OCI-LY3 (cell line): Measurements from ENCODE around the gene SIRPB1.

Experiments used
- H2AFZ ChIP-seq: fragments of 200-600, 300-600 bp; shearing (Covaris generic); 2 replicates; pipeline ENCODE4 v1.6.0; 2014; ENCODE audit warnings: antibody characterized with exemption, low read depth, low read length
- H3K27ac ChIP-seq: fragments of 200-600, 300-600 bp; sonication (generic); 2 replicates; pipeline ENCODE4 v1.5.1; 2014; ENCODE audit warnings: mild to moderate bottlenecking, low read length, moderate library complexity, mixed read lengths
- H3K27me3 ChIP-seq: fragments of 200-600, 300-600 bp; sonication (generic); 2 replicates; pipeline ENCODE4 v1.6.1; 2014; ENCODE audit warnings: low read depth, low read length, mixed read lengths
- H3K36me3 ChIP-seq: fragments of 200-600, 300-600 bp; sonication (generic); replicated peaks from 2 replicates; pipeline ENCODE3; 2014; ENCODE audit warnings: low read depth, low read length, mixed read lengths
- H3K4me1 ChIP-seq: fragments of 300-600, 200-600 bp; sonication (generic); 2 replicates; pipeline ENCODE4 v1.6.1; 2014; ENCODE audit warnings: low read length, mixed read lengths
- H3K4me2 ChIP-seq: fragments of 200-600, 300-600 bp; sonication (generic); 2 replicates; pipeline ENCODE4 v1.6.1; 2014; ENCODE audit warnings: low read length, mixed read lengths
- H3K4me3 ChIP-seq: fragments of 300-600, 200-600 bp; sonication (generic); 2 replicates; pipeline ENCODE4 v1.5.1; 2014; ENCODE audit warnings: antibody characterized with exemption, mild to moderate bottlenecking, low read length, moderate library complexity
- H3K79me2 ChIP-seq: fragments of 300-600, 200-600 bp; shearing (Covaris generic); 2 replicates; pipeline ENCODE4 v1.6.1; 2014; ENCODE audit warnings: mild to moderate bottlenecking, low read length, mixed read lengths
- H3K9ac ChIP-seq: fragments of 300-600, 200-600 bp; shearing (Covaris generic); 2 replicates; pipeline ENCODE4 v1.6.0; 2014; ENCODE audit warnings: mild to moderate bottlenecking, low read length, moderate library complexity
- H3K9me3 ChIP-seq: fragments of 200-600, 300-600 bp; shearing (Covaris generic); 2 replicates; pipeline ENCODE4 v1.6.1; 2014; ENCODE audit warnings: low read length, mixed read lengths; ENCODE audit not compliant: insufficient read depth
- H4K20me1 ChIP-seq: fragments of 200-600, 300-600 bp; sonication (generic); 2 replicates; pipeline ENCODE4 v1.6.1; 2016; ENCODE audit warnings: low read length, mixed read lengths; ENCODE audit not compliant: insufficient read depth
- CTCF ChIP-seq: fragments of 200-600, 300-600 bp; sonication (generic); IDR thresholded peaks from 2 replicates; pipeline ENCODE4 v1.5.1; 2014; ENCODE audit warnings: antibody characterized with exemption, low read length, low read depth
- EZH2phosphoT487 ChIP-seq: fragments of 200-600 bp; shearing (Covaris generic); IDR thresholded peaks from 2 replicates; pipeline ENCODE4 v1.6.1; 2018; ENCODE audit warnings: antibody characterized with exemption, mixed run types, low read depth

SIRPB1 gene

GRCh38 chr20:1660246-1660645 is 40.4 kb upstream of the SIRPB1 start:
- Histone ChIP-seq H3K27ac (no peak overlapping the region), H3K4me1 (no peaks in the 10 kb centered on the region), H3K4me2 (no peak overlapping the region), H3K79me2 (no peaks in the 10 kb centered on the region), H3K9ac (no peak overlapping the region), H3K36me3 (no peaks in the 10 kb centered on the region), H2AFZ (no peak overlapping the region), H3K9me3 (no peaks in the 10 kb centered on the region), H3K27me3 (peaks cover 40% of the 10 kb centered on the region), H4K20me1 (no peaks in the 10 kb centered on the region), H3K4me3 (no peak overlapping the region)
- TF ChIP-seq EZH2phosphoT487, result no peak
- TF ChIP-seq CTCF, result no peak

DNA sequence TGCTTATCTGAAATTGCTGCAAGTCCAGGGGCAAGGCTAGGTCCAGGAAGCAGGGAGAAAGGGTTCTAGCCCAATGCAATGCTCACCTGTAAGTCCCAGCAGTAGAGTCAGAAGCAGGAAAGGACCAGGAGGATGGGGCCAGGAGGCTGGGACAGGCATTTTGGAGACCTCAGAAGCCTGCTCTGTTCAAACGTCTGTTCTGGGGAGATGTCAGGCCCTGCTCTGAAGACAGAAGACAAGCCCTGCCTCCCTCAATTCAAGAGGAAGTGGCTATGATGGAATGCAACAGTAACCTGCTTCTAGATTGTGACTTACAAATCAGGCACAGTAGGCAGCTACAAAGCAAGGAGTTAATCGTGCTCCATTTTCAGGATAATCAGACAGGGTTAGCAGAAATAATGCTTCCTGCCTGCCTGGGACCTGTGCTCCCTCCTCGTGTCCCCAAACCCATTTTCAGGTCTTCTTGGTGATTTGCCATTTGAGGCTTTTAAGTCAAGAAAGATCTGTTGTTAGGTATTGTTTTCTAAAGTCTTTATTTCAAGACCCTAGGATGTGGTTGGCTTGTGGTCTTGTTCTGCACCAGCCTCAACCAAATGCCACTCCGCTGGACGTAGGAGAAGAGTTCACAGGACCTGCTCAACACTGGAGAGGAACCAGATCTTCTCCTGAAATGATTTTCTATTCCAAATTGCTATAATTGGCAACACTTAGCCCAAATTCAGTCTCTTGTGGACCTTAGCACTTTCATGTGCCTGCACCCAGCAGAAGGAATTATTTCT is 37.9 kb upstream of the SIRPB1 start, which contains the start of gene SIRPG:
Gene SIRPG (minus strand): TSS at position 224 of the 779 bp plus-strand sequence. CDS start 65 bp downstream, at position 159.
- Histone ChIP-seq H3K27me3 (peaks cover 40% of the 10 kb centered on the region), H2AFZ (no peak within 1 kb of the TSS), H3K27ac (no peak within 1 kb of the TSS), H3K4me2 (no peak within 1 kb of the TSS), H3K9me3 (no peaks in the 10 kb centered on the region), H3K9ac (no peak within 1 kb of the TSS), H3K4me3 (no peak within 1 kb of the TSS), H3K36me3 (no peaks in the 10 kb centered on the region), H3K79me2 (no peaks in the 10 kb centered on the region), H3K4me1 (peaks cover 3% of the 10 kb centered on the region; the same call in 1 of the 2 replicates), H4K20me1 (no peaks in the 10 kb centered on the region)
- no peak for TF ChIP-seq CTCF
- no peak for TF ChIP-seq EZH2phosphoT487

GRCh38 chr20:1656844-1657243 is 37.0 kb upstream of the SIRPB1 start:
- H3K4me3 ChIP-seq, result no peak overlapping the region
- no peak overlapping the region for H3K27ac ChIP-seq
- H2AFZ ChIP-seq, result no peak overlapping the region
- H3K4me1 ChIP-seq, result peaks cover 3% of the 10 kb centered on the region; the same call in 1 of the 2 replicates
- H3K36me3 ChIP-seq, result no peaks in the 10 kb centered on the region
- TF ChIP-seq CTCF, result no peak
- no peak for TF ChIP-seq EZH2phosphoT487
- H3K9me3 ChIP-seq, result no peaks in the 10 kb centered on the region
- no peak overlapping the region for H3K4me2 ChIP-seq
- no peaks in the 10 kb centered on the region for H4K20me1 ChIP-seq
- peaks cover 41% of the 10 kb centered on the region for H3K27me3 ChIP-seq
- no peaks in the 10 kb centered on the region for H3K79me2 ChIP-seq
- no peak overlapping the region for H3K9ac ChIP-seq

GRCh38 chr20:1654996-1655395 is 35.2 kb upstream of the SIRPB1 start:
- H4K20me1 ChIP-seq, result no peaks in the 10 kb centered on the region
- no peak for TF ChIP-seq EZH2phosphoT487
- TF ChIP-seq CTCF, result no peak
- no peak overlapping the region for H3K9ac ChIP-seq
- no peaks in the 10 kb centered on the region for H3K79me2 ChIP-seq
- H3K4me3 ChIP-seq, result no peak overlapping the region
- no peaks in the 10 kb centered on the region for H3K36me3 ChIP-seq
- H3K4me1 ChIP-seq, result peaks cover 3% of the 10 kb centered on the region; the same call in 1 of the 2 replicates
- no peak overlapping the region for H3K27ac ChIP-seq
- H3K9me3 ChIP-seq, result no peaks in the 10 kb centered on the region
- no peak overlapping the region for H2AFZ ChIP-seq
- peaks cover 48% of the 10 kb centered on the region for H3K27me3 ChIP-seq
- no peak overlapping the region for H3K4me2 ChIP-seq
